Common myeloid progenitor, CD34-positive (primary cell): Measurements from ENCODE around the gene PRSS12.

Experiments
- CTCF ChIA-PET: fragments of 350-600 bp; sonication (Branson Sonifier 250); formaldehyde crosslinking; loops from one replicate; lab custom pipeline; 2021; ENCODE audit warnings: antibody characterized with exemption; lab: Charles Lee
- POLR2A ChIA-PET: fragments of 350-600 bp; sonication (Branson Sonifier 250); formaldehyde crosslinking; loops from one replicate; lab custom pipeline; 2021; ENCODE audit warnings: antibody characterized with exemption; lab: Charles Lee
- DNase-seq, 3 donors: peaks; one replicate each; pipeline versions ENCODE4 v3.0.0 to v3.0.0-alpha.2; 2013
- H3K27ac ChIP-seq, 2 experiments: 1 replicate in 1 of 2; 2 replicates in 1 of 2; pipeline ENCODE4 v1.7.0; 2013; ENCODE audit warnings: inconsistent platforms in 2 of 2, low read length in 2 of 2, mild to moderate bottlenecking in 2 of 2, low read depth in 1 of 2, moderate library complexity in 1 of 2; ENCODE audit not compliant: severe bottlenecking in 2 of 2, insufficient read depth in 1 of 2, poor library complexity in 1 of 2
- H3K27me3 ChIP-seq, 5 experiments: replicated peaks in 2 of 5; 1 replicate in 3 of 5; 2 replicates in 2 of 5; pipeline versions ENCODE4 v1.6.1 to v1.7.0; 2013; ENCODE audit warnings: low read length in 4 of 5, mild to moderate bottlenecking in 2 of 5, moderate library complexity in 2 of 5, inconsistent platforms in 1 of 5; ENCODE audit not compliant: insufficient read depth in 5 of 5, control insufficient read depth in 4 of 5
- H3K36me3 ChIP-seq, 4 experiments: 1 replicate in 2 of 4; 2 replicates in 2 of 4; pipeline versions ENCODE4 v1.6.1 to v1.7.0; 2013; ENCODE audit warnings: low read length in 3 of 4, control low read depth in 1 of 4, mild to moderate bottlenecking in 1 of 4; ENCODE audit not compliant: control insufficient read depth in 4 of 4, insufficient read depth in 4 of 4
- H3K4me1 ChIP-seq, 4 experiments: 1 replicate in 3 of 4; 2 replicates in 1 of 4; pipeline versions ENCODE4 v1.6.1 to v1.7.1; 2013; ENCODE audit warnings: low read length in 3 of 4, mild to moderate bottlenecking in 3 of 4, control low read depth in 1 of 4, inconsistent platforms in 1 of 4, moderate library complexity in 1 of 4; ENCODE audit not compliant: control insufficient read depth in 4 of 4, insufficient read depth in 4 of 4; ENCODE audit errors: control extremely low read depth in 1 of 4
- H3K4me3 ChIP-seq, 7 experiments: 1 replicate in 4 of 7; 2 replicates in 3 of 7; pipeline versions ENCODE4 v1.5.1 to v1.7.0; 2013; ENCODE audit warnings: mild to moderate bottlenecking in 7 of 7, low read length in 6 of 7, moderate library complexity in 6 of 7, inconsistent platforms in 2 of 7, low read depth in 2 of 7, control low read depth in 1 of 7; ENCODE audit not compliant: insufficient read depth in 4 of 7, control insufficient read depth in 1 of 7; ENCODE audit errors: extremely low read depth in 1 of 7
- H3K9me3 ChIP-seq, 5 experiments: 1 replicate in 4 of 5; 2 replicates in 1 of 5; pipeline versions ENCODE4 v1.6.1 to v1.7.1; 2013; ENCODE audit warnings: low read length in 4 of 5, mild to moderate bottlenecking in 2 of 5, inconsistent platforms in 1 of 5, low read depth in 1 of 5, moderate library complexity in 1 of 5; ENCODE audit not compliant: control insufficient read depth in 4 of 5, insufficient read depth in 2 of 5; ENCODE audit errors: control extremely low read depth in 1 of 5
- WGBS: methylation state at CpG from one replicate; pipeline ENCODE4 v1.1.5; 2013; ENCODE audit not compliant: insufficient coverage; 5-methylcytosine and 5-hydroxymethylcytosine counted together

The PRSS12 gene

DNA sequence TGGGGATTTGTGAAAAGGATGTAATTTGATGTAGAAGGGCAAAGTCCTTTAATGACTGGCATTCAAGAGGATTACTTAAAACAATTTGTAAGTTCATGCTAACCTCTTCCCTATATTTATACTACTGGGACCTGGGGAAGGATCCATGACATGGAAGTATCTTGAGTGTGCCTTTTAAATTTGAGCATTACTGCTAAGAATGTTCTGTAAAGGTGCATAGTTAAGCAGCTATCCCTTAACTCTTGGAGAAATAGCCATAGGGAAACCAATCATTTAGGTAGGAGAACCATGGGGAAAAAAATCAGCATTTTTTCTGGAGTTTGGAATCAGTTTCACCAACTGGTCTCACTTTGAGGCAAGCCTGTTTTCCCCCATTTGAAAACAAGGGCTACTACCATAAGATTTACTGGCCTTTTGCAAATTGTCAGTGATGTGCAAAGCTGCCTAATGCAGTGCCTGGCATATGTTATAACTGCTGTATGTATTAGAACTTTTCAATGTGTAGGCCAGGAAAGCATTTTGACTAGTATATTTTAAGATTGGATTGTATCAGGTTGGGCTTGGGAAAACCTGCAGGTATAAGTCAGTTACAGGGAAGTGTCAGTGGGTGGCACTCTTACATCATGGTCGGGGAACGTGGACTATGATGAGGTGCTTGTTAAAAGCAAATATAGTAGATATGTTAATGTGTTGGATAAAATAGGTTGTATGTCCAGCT lies 72.1 kb downstream of the PRSS12 start:
- H3K27ac ChIP-seq = peak overlapping the region in 1 of 2 experiments; percentile 25
- peak overlapping the region in 6 of 7 experiments; percentile 15 to 98 (median 88) for H3K4me3 ChIP-seq
- H3K4me1 ChIP-seq = peaks cover 9 to 40% (median 17%) of the 10 kb centered on the region in 4 experiments
- POLR2A ChIA-PET = no interaction called here
- peaks cover 3 to 29% (median 8%) of the 10 kb centered on the region in 4 experiments for H3K36me3 ChIP-seq
- H3K9me3 ChIP-seq = peaks cover 0 to 5% (median 0%) of the 10 kb centered on the region in 5 experiments
- no peaks in the 10 kb centered on the region for H3K27me3 ChIP-seq
- DNase-seq = peak; percentile 78 to 84 (median 82)
- whole genome bisulfite sequencing = 0% methylated on average over 2 of the region's 2 CpGs
- CTCF ChIA-PET = no interaction called here

DNA sequence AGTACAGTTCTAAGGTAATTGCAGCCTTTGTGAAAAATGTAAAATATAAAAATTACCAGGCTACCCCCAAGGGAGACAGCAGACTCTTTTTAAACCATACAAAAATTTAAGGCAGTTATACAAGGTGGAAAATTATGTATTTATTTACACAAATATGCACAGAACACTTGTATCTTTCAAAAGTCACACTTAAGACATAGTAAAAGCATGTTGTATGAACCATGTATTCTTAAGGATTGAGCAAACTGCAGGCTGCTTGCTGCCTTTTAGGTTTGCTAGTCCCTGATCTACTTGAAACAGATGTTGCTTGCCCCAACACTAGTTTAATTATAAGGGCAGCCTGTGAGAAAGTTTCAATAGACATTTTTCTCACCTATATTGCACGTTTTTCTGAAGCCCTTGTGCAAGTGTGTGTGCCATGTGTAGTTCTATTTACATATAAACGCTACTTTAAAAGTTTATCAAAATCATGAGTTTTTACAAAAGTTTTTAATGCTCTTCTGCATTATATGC lies 72.8 kb downstream of the PRSS12 start:
- DNase-seq = no peak
- Histone ChIP-seq H3K4me1 (peaks cover 9 to 40% (median 19%) of the 10 kb centered on the region in 4 experiments), H3K4me3 (peak overlapping the region in 6 of 7 experiments; percentile 78 to 98 (median 90)), H3K27me3 (no peaks in the 10 kb centered on the region), H3K27ac (peak overlapping the region; percentile 91 to 98), H3K36me3 (peaks cover 3 to 29% (median 8%) of the 10 kb centered on the region in 4 experiments), H3K9me3 (peaks cover 0 to 5% (median 0%) of the 10 kb centered on the region in 5 experiments)
- ChIA-PET CTCF (no interaction called here), POLR2A (no interaction called here)
- no CpG with 5 or more reads among the region's 2 CpGs for WGBS

DNA sequence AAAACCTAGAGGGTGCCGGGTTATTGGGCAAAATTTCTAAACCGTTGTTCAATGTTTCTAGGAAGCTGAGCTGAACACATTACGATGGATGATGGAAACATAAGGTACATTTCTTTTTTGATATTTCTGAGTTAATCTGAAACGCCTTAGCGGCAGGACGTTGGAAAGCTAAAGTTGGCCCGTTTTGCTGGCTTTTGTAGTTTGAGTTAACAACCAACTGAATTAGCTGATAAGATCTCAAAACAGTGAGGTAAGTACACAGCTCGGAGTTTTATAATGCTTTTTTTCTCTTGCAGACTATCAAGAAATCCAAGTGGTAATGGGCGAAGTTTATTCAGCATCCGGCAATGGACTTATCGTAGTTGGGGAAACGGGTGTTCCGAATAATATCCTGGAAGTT lies 73.5 kb downstream of the PRSS12 start:
- WGBS = 4% methylated on average over 11 of the region's 13 CpGs
- H3K36me3 ChIP-seq = peaks cover 3 to 29% (median 8%) of the 10 kb centered on the region in 4 experiments
- H3K9me3 ChIP-seq = peaks cover 0 to 5% (median 0%) of the 10 kb centered on the region in 5 experiments
- H3K27ac ChIP-seq = peak overlapping the region; percentile 91 to 98
- no peaks in the 10 kb centered on the region for H3K27me3 ChIP-seq
- POLR2A ChIA-PET = interaction anchor here (0.5 kb wide), 1 partner anchor 301 kb away, joined by 5 read pairs; no protein-coding TSS in a partner anchor
- DNase-seq = peak in 1 of 3 donors; percentile 13
- peak overlapping the region in 6 of 7 experiments; percentile 78 to 98 (median 90) for H3K4me3 ChIP-seq
- CTCF ChIA-PET = no interaction called here
- H3K4me1 ChIP-seq = peaks cover 9 to 40% (median 19%) of the 10 kb centered on the region in 4 experiments

DNA sequence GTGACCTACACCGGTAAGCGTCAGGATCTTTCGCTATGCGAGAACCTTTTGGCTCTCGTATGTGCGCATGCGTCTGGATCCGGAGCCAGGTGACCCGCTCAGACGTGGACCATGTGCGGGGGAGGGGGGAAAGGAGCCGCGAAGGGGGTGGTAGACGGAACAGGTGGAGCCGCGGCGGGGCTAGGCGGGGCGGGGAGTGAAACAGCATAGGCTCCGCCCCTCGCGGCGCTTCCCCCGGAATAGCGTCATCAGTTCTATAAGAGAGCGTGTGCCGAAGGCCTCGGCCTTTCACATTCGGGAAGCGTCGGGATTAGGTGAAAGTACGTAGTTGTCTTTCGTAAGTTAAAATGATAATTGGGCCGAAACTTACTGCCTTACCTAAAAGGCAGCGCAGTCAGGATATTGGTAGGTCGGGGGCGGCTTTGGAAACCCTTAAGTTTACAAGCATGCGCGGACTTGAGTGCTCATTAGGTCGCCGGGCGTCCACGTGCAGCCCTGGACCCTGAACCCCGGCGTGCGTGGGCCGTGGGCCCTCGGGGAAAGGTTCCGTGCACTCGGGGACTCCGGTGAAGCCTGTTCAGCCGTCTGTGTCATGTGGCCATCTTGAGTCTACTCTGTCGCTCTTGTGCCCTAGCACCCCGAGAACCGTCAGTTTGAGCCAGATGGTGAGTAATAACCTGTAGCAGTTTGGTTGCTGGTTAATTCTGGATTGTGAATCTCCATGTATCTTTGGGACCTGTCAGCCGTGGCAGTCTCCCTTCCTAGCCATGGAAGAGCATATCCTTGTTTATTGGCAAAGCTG lies 74.1 kb downstream of the PRSS12 start:
- peak overlapping the region; percentile 56 to 98 (median 90) for H3K4me3 ChIP-seq
- DNase-seq = peak; percentile 97 to 98 (median 97)
- H3K4me1 ChIP-seq = peaks cover 9 to 40% (median 19%) of the 10 kb centered on the region in 4 experiments
- no peaks in the 10 kb centered on the region for H3K27me3 ChIP-seq
- ChIA-PET CTCF (no interaction called here), POLR2A (interaction anchor here (0.5 kb wide), 1 partner anchor 300 kb away, joined by 5 read pairs; no protein-coding TSS in a partner anchor)
- WGBS = 0% methylated on average over 49 of the region's 56 CpGs
- H3K27ac ChIP-seq = peak overlapping the region; percentile 91 to 98
- H3K9me3 ChIP-seq = peaks cover 0 to 5% (median 0%) of the 10 kb centered on the region in 5 experiments
- peaks cover 3 to 29% (median 8%) of the 10 kb centered on the region in 4 experiments for H3K36me3 ChIP-seq

DNA sequence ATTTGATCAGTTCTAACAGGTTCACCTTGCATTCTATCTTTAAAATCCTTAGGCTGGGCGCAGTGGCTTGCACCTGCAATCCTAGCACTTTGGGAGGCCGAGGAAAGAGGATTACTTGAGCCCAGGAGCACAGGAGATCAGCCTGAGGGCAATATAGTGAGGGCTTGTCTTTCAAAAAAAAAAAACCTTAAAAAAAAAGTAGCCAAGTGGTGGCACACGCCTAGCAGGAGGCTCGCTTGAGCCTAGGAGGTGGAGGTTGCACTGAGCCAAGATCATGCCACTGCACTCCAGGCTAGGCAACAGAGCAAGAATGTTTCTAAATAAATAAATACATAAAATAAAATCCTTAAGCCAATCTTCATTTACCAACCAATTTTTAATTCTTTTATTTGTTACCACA lies 75.6 kb downstream of the PRSS12 start:
- WGBS = 86% methylated on average over 2 of the region's 4 CpGs
- peaks cover 0 to 5% (median 0%) of the 10 kb centered on the region in 5 experiments for H3K9me3 ChIP-seq
- CTCF ChIA-PET = no interaction called here
- POLR2A ChIA-PET = no interaction called here
- no peaks in the 10 kb centered on the region for H3K27me3 ChIP-seq
- no peak overlapping the region for H3K4me3 ChIP-seq
- H3K27ac ChIP-seq = no peak overlapping the region
- H3K4me1 ChIP-seq = peaks cover 9 to 40% (median 19%) of the 10 kb centered on the region in 4 experiments
- H3K36me3 ChIP-seq = peaks cover 3 to 29% (median 6%) of the 10 kb centered on the region in 4 experiments
- no peak for DNase-seq

DNA sequence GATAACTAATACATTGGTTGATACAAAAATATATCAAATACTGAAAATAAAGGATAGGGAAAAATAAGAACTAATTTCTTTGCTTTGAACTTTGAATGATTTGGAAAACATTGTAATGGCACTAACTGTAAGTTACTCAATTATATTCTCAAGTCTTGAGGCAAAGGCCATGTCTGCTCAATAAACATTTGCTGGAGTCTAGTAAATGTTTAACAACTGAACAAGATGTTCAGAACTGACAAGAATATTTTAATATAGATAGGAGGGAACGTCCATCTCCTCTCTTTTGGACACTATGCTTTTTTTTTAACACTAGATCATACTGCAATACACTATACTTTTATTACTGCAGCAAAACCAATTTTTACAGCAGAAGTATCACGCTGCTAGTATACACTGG lies 76.2 kb downstream of the PRSS12 start:
- no peak overlapping the region for H3K27ac ChIP-seq
- CTCF ChIA-PET = no interaction called here
- peaks cover 9 to 35% (median 19%) of the 10 kb centered on the region in 4 experiments for H3K4me1 ChIP-seq
- no CpG with 5 or more reads among the region's 2 CpGs for WGBS
- H3K9me3 ChIP-seq = peaks cover 0 to 5% (median 0%) of the 10 kb centered on the region in 5 experiments
- DNase-seq = no peak
- H3K36me3 ChIP-seq = peaks cover 0 to 27% (median under 1%) of the 10 kb centered on the region in 4 experiments
- H3K4me3 ChIP-seq = no peak overlapping the region
- no peaks in the 10 kb centered on the region for H3K27me3 ChIP-seq
- POLR2A ChIA-PET = no interaction called here
